Immature natural killer cell (primary cell): ENCODE results near the gene E2F3. TPM values are rescaled to one million over a fixed set of nuclear protein-coding genes. Genes with fewer than 3 reads are reported as not detected.

Source experiments
- DNase-seq, 3 donors: peaks; one replicate each; pipeline ENCODE4 v3.0.0; 2022; ENCODE audit warnings: mixed read lengths in 1 of 3
- H3K27ac Mint-ChIP-seq, 6 donors: one replicate each; pipeline ENCODE4 v1.8.0; 2020; ENCODE audit warnings: mixed read lengths in 6 of 6, mild to moderate bottlenecking in 5 of 6, inconsistent platforms in 4 of 6, moderate library complexity in 3 of 6
- H3K27me3 Mint-ChIP-seq, 3 donors: one replicate each; pipeline ENCODE4 v1.8.0; 2020 to 2021; ENCODE audit warnings: low read depth in 3 of 3, mild to moderate bottlenecking in 3 of 3, mixed read lengths in 3 of 3, moderate library complexity in 3 of 3, inconsistent platforms in 1 of 3
- H3K36me3 Mint-ChIP-seq, 3 donors: one replicate each; pipeline ENCODE4 v1.8.0; 2020; ENCODE audit warnings: mixed read lengths in 3 of 3, inconsistent platforms in 2 of 3, mild to moderate bottlenecking in 2 of 3
- H3K4me1 Mint-ChIP-seq, 2 donors: one replicate each; pipeline ENCODE4 v1.8.0; 2020; ENCODE audit warnings: inconsistent platforms in 2 of 2, mild to moderate bottlenecking in 2 of 2, mixed read lengths in 2 of 2, moderate library complexity in 1 of 2
- H3K4me3 Mint-ChIP-seq, 5 donors: one replicate each; pipeline ENCODE4 v1.8.0; 2020; ENCODE audit warnings: mild to moderate bottlenecking in 5 of 5, mixed read lengths in 5 of 5, inconsistent platforms in 3 of 5, moderate library complexity in 3 of 5
- H3K9me3 Mint-ChIP-seq, 6 donors: one replicate each; pipeline ENCODE4 v1.8.0; 2020; ENCODE audit warnings: mild to moderate bottlenecking in 6 of 6, mixed read lengths in 6 of 6, inconsistent platforms in 4 of 6, moderate library complexity in 3 of 6
- polyA plus RNA-seq, 3 donors: library from polyadenylated mRNA; unstranded; fragments of 300-500 nt; fragmentation: Illumina TruSeq; gene quantifications; one replicate each; pipeline ENCODE4 v1.2.3, GENCODE V29; 2021

Gene E2F3
- 1 to 10 TPM; 4.2 to 7.7 (median 4.7) TPM for polyA plus RNA-seq

DNA sequence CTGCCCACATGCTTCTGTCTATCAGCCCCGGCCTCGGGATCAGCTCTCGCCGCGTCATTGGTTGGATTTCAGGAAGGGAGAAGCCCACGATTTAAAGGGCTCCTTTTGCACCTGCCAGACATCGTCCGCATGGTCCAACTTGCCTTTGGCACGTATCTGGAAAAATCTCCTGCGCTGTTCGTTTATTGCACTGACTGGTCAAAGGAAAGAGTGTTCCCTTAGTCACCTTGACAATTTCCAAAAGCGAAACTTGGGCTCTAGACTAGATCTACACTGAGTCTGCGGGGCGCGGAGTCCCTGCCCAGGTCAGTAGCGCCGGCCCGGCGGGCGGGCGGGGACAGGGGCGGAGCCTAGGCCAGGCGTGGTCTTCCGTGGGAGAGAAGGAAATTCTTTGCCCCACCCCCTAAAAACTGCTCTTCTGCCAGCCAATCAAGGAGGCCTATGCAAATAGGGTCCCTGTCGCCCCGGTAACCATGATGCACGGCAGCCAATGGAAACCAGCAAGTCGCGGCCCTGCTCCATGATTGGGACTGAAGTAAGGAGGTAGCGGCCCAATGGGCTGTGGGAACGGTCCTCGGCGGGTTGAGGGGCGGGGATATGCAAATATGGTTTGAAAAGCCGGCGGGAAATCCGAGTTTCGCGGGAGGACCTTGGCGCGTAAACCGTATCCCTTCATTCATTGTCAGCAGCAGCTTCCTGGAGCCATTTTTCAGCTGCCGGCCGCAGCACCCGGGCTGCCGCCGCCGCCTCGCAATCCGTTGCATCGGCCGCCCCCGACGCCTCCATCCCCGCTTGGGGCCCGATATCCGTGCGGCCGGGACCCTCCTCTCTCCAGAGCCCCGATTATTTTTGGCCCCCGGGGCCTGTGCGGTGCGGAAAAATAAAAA lies at the start of gene E2F3:
Gene E2F3, plus strand, starts transcription at position 675 of the 887 bp plus-strand sequence. CDS start 354 bp downstream, outside the sequence.
- DNase-seq = peak; percentile 99
- Mint-ChIP-seq H3K36me3 (no peaks in the 10 kb centered on the region), H3K4me1 (peaks cover 31 to 40% of the 10 kb centered on the region in 2 donors), H3K4me3 (peak within 1 kb of the TSS; percentile 95 to 99 (median 96)), H3K9me3 (no peaks in the 10 kb centered on the region), H3K27me3 (peaks cover 8 to 13% (median 10%) of the 10 kb centered on the region in 3 donors), H3K27ac (peak within 1 kb of the TSS; percentile 89 to 94 (median 91))

DNA sequence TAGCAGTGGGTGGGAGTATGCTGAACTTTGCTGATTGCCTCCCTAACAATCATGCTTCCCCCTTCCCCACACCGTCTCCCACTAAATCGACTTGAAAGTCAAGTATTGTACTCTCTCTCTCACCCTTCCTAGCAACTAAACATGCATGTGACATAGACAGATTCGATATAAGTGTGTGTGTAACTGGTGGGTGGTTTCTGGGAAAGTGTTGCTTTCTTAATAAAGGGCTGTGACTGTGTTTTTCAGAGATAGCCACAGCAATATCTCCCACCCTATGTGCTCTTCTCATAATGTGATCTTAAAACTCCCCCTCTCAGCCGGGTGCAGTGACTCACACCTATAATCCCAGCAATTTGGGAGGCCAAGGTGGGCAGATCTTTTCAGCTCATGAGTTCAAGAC lies 49.3 kb upstream of the E2F3 start:
- peaks cover 0 to 4% (median 0%) of the 10 kb centered on the region in 3 donors for H3K27me3 Mint-ChIP-seq
- peaks cover 0 to 1% of the 10 kb centered on the region in 2 donors for H3K4me1 Mint-ChIP-seq
- H3K9me3 Mint-ChIP-seq = peaks cover 0 to 8% (median 0%) of the 10 kb centered on the region in 6 donors
- H3K36me3 Mint-ChIP-seq = peaks cover 0 to 9% (median 7%) of the 10 kb centered on the region in 3 donors
- no peak overlapping the region for H3K4me3 Mint-ChIP-seq
- no peak overlapping the region for H3K27ac Mint-ChIP-seq
- no peak for DNase-seq

DNA sequence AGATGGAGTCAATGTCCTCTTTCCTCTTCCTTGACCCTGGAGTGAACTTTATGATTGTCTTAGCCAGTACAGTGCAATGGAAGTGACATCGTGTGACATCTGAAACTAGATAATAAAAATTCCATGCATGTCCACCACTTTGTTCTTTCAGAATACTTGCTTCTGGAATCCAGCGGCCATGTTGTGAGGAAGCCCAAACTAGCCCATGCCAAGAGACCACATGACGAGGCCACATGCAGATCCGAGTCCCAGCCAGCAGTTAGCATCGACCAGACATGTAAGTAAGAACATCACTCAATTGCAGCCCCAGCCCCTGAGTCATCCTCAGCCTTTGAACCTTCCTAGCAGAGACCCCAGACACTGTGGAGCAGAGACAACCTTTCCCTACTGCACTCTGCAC lies 48.5 kb upstream of the E2F3 start:
- Mint-ChIP-seq H3K27me3 (peaks cover 0 to 2% (median 0%) of the 10 kb centered on the region in 3 donors), H3K4me3 (no peak overlapping the region), H3K27ac (no peak overlapping the region), H3K36me3 (peaks cover 0 to 9% (median 7%) of the 10 kb centered on the region in 3 donors), H3K9me3 (peaks cover 0 to 8% (median 0%) of the 10 kb centered on the region in 6 donors), H3K4me1 (no peaks in the 10 kb centered on the region)
- DNase-seq = no peak

DNA sequence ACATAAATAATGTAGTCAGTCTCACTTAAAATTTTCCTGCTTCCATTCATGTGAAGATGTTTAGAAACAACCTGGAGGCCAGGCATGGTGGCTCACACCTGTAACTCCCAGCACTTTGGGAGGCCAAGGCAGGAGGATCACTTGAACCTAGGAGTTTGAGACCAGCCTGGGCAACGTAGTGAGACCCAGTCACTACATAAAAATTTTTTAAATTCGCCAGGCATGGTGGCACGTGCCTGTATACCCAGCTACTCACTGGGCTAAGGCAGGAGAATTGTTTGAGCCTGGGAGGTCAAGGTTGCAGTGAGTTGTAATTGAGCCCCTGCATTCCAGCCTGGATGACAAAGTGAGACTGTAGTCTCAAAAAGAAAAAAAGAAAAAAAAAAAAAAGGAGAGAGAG lies 47.3 kb upstream of the E2F3 start:
- H3K36me3 Mint-ChIP-seq = peaks cover 0 to 9% (median 7%) of the 10 kb centered on the region in 3 donors
- H3K4me3 Mint-ChIP-seq = no peak overlapping the region
- H3K27ac Mint-ChIP-seq = peak overlapping the region in 1 of 6 donors; percentile 24
- H3K9me3 Mint-ChIP-seq = peaks cover 0 to 8% (median 0%) of the 10 kb centered on the region in 6 donors
- H3K4me1 Mint-ChIP-seq = no peaks in the 10 kb centered on the region
- DNase-seq = no peak
- peaks cover 0 to 2% (median 0%) of the 10 kb centered on the region in 3 donors for H3K27me3 Mint-ChIP-seq

DNA sequence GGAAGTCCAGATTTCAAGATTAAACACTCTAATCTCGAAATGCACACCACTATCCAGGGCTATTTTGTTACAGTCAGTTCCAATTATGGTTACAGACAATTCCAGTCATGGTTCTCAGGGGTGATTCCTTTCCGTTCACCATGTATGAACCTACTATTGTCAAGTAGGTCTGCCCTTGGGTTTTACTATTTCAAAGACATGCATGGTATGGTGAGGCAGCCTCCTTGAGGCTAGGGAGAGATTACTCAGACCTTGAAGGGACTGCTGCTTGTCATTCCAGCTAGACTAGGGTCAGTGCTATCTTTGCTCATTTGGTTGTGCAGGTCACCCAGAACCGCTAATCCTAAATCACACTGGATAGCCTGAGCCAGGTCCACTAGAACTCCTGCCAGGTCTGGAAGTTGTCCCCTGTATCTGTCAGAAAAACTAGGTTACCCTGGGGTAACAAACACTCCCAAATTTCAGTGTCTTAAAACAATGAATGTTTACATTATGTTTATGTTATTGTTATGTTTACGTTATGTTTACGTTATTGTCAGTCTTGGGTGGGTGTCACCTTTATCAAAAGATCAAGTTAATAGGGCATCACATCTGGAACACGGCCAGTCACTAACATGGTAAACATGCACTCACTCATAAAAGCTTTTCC lies 41.1 kb upstream of the E2F3 start:
- peaks cover 0 to 4% (median 0%) of the 10 kb centered on the region in 3 donors for H3K27me3 Mint-ChIP-seq
- no peak for DNase-seq
- no peak overlapping the region for H3K4me3 Mint-ChIP-seq
- no peak overlapping the region for H3K27ac Mint-ChIP-seq
- peaks cover 13 to 14% of the 10 kb centered on the region in 2 donors for H3K4me1 Mint-ChIP-seq
- peaks cover 0 to 5% (median 0%) of the 10 kb centered on the region in 6 donors for H3K9me3 Mint-ChIP-seq
- H3K36me3 Mint-ChIP-seq = peaks cover 0 to 3% (median 0%) of the 10 kb centered on the region in 3 donors

DNA sequence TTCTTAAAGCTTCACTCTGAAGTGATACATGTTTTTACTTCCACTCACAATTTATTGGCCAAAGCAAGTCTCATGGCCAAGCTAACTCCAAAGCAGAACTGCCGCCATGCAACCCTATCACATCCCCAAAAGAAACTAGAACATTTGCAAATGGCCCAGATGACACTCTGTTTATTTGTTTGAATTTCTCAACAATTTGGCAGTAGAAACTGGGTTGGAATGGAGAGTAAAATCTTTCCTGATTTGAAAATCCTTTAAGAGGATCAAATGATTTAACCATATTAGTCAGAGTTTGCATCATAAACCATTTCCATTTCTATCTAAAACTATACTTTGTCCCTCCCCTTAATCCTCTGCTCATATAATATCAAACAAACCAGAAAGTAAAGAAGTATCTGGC lies 39.1 kb upstream of the E2F3 start:
- Mint-ChIP-seq H3K27ac (peak overlapping the region in 3 of 6 donors; percentile 25 to 37 (median 32)), H3K4me3 (no peak overlapping the region)

DNA sequence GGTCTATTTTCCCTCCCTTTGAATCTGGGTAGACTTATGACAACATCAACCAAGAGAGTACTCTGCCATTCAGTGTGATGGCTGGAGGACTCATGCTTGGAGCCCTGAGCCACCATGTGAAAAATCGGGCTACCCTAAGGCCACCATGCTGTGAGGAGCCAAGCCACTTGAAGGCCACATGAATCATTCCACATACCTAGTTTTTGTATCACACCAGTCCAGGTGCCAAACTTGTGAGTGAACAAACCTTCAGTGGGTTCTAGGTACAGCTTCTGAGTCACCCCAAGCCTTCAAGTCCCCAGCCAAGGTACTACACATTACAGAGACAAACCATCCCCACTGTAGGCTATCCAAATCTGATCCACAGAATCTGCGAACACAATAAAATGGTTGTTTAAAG lies 37.4 kb upstream of the E2F3 start:
- Mint-ChIP-seq H3K27me3 (peaks cover 0 to 2% (median 2%) of the 10 kb centered on the region in 3 donors), H3K4me3 (no peak overlapping the region), H3K27ac (peak overlapping the region in 5 of 6 donors; percentile 40 to 67 (median 58)), H3K4me1 (peaks cover 49 to 51% of the 10 kb centered on the region in 2 donors), H3K9me3 (no peaks in the 10 kb centered on the region), H3K36me3 (peaks cover 0 to 3% (median 0%) of the 10 kb centered on the region in 3 donors)
- DNase-seq = no peak

More for the DNA sequence above, 39.1 kb upstream of the E2F3 start:
- Mint-ChIP-seq H3K9me3 (no peaks in the 10 kb centered on the region), H3K27me3 (peaks cover 0 to 2% (median 2%) of the 10 kb centered on the region in 3 donors), H3K36me3 (peaks cover 0 to 3% (median 0%) of the 10 kb centered on the region in 3 donors), H3K4me1 (peaks cover 34% of the 10 kb centered on the region in 2 donors)
- no peak for DNase-seq

DNA sequence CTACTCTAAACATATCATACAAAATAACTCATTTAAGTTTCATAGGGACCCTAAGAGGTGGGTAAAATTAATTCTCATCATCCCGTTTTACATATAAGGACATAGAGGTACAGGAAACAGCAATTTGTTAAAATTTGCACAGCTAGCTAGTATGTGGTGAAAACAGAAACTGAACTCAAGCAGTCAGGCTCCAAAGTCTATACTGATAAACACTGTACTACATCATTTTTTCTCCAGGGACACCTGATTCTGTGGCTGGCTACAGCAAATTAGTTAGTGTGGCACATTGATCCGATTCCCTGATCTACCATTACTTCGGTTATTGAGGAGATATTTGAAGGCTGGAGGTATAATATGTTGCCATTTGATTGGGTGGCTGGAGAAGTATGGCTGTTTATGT lies 36.2 kb upstream of the E2F3 start:
- peak overlapping the region; percentile 84 to 88 (median 85) for H3K4me3 Mint-ChIP-seq
- peaks cover 59 to 63% of the 10 kb centered on the region in 2 donors for H3K4me1 Mint-ChIP-seq
- peaks cover 3 to 4% (median 4%) of the 10 kb centered on the region in 3 donors for H3K36me3 Mint-ChIP-seq
- peaks cover 0 to 2% (median 2%) of the 10 kb centered on the region in 3 donors for H3K27me3 Mint-ChIP-seq
- H3K27ac Mint-ChIP-seq = peak overlapping the region; percentile 86 to 96 (median 94)
- DNase-seq = peak in 1 of 3 donors; percentile 22
- H3K9me3 Mint-ChIP-seq = no peaks in the 10 kb centered on the region

DNA sequence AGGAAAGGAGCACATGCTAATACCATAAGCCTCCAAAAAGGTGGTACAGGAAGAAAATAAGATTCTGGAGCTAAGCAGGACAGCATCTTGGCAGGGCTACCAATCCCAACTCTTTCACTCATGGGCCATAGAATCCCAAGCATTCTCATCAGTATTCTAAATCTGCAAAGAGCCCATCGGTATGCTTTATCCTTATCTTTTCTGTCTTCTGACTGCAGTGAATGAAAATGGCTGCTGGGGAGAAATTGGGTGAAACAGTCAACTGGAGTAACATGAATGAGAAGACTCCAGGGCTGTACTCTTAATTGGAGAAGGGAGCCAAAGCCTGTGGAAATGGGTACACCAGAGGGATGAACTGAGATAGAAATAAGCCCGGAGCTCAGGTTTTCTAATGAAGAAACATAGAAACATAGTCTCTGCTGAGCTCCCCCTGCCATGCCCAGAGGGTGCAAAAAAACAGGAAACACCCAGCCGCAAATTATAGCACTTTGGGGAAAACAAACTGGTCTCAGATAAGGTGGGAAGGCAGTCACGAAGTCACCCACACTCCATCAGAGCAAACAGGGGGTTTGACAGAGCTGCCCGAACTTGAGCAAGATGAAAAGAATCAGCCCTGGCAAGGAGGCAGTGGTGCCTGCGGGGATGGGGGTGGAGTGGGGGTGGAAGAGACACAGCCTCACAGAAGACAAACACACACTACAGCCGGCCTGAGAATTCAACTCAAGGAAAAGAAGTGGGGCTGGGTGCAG lies 35.4 kb upstream of the E2F3 start:
- Mint-ChIP-seq H3K36me3 (peaks cover 3 to 7% (median 5%) of the 10 kb centered on the region in 3 donors), H3K4me1 (peaks cover 66 to 69% of the 10 kb centered on the region in 2 donors), H3K27ac (peak overlapping the region; percentile 91 to 96 (median 94)), H3K4me3 (peak overlapping the region; percentile 84 to 88 (median 85)), H3K9me3 (no peaks in the 10 kb centered on the region), H3K27me3 (peaks cover 0 to 2% (median 2%) of the 10 kb centered on the region in 3 donors)
- peak; percentile 53 to 67 (median 64) for DNase-seq

DNA sequence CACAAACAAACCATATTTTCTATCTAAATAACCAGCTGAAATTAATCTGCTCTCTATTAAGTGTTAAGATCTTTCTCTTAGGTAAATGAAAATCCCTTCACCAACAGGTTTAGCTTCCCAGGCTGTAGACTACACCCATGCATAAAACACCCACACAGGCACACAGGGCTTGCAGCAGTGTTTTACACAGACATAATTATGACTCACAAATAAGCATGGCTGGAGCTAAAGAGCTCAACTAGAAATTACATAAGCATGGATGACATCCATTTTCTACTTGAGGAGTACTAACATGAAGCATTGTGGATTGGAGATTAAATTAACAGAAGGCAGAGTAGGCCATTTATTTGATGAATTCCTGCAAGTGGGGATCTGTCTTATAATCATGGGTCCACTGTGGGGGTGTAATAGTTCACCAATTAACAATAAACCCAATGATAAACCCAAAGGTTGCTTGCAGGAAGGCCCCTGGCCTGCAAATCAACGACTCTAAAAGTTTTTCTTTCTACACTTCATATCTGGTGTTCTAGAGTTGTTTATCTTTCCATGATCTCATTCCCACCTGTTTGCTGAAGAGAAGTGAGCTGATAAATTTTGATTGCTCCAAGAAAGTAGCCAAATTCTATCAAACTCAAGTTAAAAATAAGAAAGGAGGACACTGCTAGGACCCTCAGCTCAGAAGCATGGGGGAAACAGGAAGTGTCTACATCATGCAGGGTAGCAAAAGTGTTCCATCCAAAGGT lies 33.8 kb upstream of the E2F3 start:
- H3K4me1 Mint-ChIP-seq = peaks cover 72 to 74% of the 10 kb centered on the region in 2 donors
- H3K9me3 Mint-ChIP-seq = no peaks in the 10 kb centered on the region
- peak overlapping the region; percentile 45 to 88 (median 85) for H3K4me3 Mint-ChIP-seq
- H3K27ac Mint-ChIP-seq = peak overlapping the region; percentile 91 to 96 (median 94)
- H3K27me3 Mint-ChIP-seq = peaks cover 0 to 2% (median 2%) of the 10 kb centered on the region in 3 donors
- no peak for DNase-seq
- peaks cover 3 to 17% (median 5%) of the 10 kb centered on the region in 3 donors for H3K36me3 Mint-ChIP-seq

DNA sequence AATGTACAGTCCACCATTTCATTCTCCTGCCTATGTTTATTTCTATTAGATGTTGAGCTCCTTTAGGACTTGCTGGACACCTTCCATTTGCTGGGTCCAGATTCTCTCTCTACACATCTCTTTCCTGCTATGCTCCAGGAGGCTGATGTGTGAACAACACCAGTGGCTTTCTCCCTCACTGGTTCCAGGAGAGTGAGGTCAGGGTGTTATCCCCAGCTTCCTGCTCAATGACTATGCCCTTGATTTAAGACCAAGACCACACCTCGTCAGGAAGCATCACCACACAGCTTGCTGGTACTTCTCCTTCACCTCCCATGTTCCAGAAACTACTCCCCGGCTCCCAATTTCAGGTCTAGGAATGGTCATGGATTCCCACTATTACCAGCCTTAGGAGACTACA lies 31.3 kb upstream of the E2F3 start:
- no peaks in the 10 kb centered on the region for H3K9me3 Mint-ChIP-seq
- H3K27ac Mint-ChIP-seq = peak overlapping the region; percentile 7 to 84 (median 50)
- peak in 2 of 3 donors; percentile 30 to 34 for DNase-seq
- peaks cover 0 to 2% (median 2%) of the 10 kb centered on the region in 3 donors for H3K27me3 Mint-ChIP-seq
- H3K4me3 Mint-ChIP-seq = peak overlapping the region; percentile 47 to 69 (median 51)
- H3K4me1 Mint-ChIP-seq = peaks cover 61 to 62% of the 10 kb centered on the region in 2 donors
- peaks cover 0 to 17% (median 5%) of the 10 kb centered on the region in 3 donors for H3K36me3 Mint-ChIP-seq

DNA sequence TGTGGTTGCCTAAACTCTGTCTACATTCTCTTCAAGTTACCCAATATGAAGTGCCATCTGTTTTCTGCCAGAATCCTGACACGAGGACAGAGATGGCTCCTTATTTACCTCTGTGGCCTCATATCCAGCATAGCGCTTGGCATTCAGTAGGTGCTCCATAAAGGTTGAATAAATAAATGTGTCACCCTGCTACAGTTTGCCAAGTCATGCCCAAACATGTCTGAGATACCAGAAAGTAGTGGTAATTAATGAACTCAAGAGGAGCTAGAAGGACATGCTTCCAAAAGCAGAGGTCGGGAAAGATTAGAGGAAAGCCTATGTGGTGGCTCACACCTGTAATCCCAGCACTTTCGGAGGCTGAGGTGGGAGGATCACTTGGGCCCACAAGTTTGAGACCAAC lies 30.9 kb upstream of the E2F3 start:
- peaks cover 0 to 2% (median 0%) of the 10 kb centered on the region in 3 donors for H3K27me3 Mint-ChIP-seq
- no peak for DNase-seq
- H3K36me3 Mint-ChIP-seq = peaks cover 0 to 17% (median 5%) of the 10 kb centered on the region in 3 donors
- peak overlapping the region; percentile 47 to 69 (median 51) for H3K4me3 Mint-ChIP-seq
- H3K9me3 Mint-ChIP-seq = no peaks in the 10 kb centered on the region
- H3K4me1 Mint-ChIP-seq = peaks cover 56 to 59% of the 10 kb centered on the region in 2 donors
- H3K27ac Mint-ChIP-seq = peak overlapping the region in 4 of 6 donors; percentile 2 to 84 (median 48)
